ENCODE data around the gene ASMT.

ASMT gene, protein sequence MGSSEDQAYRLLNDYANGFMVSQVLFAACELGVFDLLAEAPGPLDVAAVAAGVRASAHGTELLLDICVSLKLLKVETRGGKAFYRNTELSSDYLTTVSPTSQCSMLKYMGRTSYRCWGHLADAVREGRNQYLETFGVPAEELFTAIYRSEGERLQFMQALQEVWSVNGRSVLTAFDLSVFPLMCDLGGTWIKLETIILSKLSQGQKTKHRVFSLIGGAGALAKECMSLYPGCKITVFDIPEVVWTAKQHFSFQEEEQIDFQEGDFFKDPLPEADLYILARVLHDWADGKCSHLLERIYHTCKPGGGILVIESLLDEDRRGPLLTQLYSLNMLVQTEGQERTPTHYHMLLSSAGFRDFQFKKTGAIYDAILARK

DNA sequence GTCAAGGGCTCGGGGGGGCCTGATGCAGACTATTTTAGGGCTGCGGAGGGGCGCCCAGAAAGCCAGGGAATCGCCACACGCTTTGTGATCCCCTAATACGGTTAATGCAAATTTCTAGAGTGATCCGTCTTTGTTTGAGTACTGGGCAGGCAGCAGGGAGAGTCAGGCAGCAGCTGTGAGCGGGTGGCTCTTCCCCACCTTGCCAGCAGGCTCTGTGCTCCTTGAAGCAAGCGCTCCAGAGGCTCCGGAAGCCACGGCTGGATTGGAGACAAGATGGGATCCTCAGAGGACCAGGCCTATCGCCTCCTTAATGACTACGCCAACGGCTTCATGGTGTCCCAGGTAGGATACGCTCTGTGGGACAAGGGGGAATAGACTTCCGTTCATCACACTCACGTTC, at the start of gene ASMT:
Gene ASMT (plus strand): TSS at position 133 of the 400 bp plus-strand sequence. CDS start 141 bp downstream, at position 274.
- TF ChIP-seq GATA2 (IDR thresholded peaks at IDR 0.05; ENCODE audit: low read depth, low read length) (no peak), GATA3 (IDR thresholded peaks at IDR 0.05; ENCODE audit: low read depth, low read length) (no peak)

DNA sequence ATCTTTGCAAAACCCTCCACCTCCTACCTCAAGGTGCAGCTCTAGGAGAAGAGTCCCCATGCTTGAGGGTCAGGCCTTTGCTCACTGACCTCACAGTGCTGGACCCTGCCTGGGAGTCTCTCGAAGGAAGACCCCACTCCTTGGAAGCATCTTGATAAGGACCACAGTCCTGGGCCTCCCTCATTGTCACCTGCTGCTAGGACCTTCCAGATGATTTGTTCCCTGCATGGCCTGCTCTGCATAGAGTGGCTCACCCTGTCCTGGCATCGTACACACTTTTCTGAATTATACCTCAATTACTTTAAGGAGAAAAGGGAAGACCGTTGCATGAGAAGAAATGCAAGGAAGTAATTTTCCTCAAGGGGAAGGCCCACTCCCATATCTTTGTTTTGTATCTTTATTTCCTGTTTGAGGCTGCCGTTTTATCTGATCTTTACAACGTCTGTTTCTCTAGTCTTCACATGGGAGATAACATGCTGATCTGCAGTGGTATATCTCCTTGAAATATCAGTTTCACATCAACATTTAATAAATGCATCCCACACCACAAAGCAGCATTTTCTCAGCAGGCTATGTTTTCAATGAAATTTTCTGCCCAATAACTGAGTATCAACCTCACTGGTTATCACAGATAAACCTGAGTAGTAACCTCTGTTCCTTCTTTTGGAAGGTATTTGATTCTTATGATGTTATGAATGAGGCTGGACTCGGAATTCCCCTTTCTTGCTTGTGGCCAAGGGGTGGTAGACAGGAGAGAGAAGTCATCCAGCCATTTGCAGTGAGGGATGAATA, 38.5 kb upstream of the ASMT start:
- TF ChIP-seq GATA2 (IDR thresholded peaks at IDR 0.05; ENCODE audit: low read depth, low read length): no peak
- no peak for TF ChIP-seq GATA3 (IDR thresholded peaks at IDR 0.05; ENCODE audit: low read depth, low read length)

DNA sequence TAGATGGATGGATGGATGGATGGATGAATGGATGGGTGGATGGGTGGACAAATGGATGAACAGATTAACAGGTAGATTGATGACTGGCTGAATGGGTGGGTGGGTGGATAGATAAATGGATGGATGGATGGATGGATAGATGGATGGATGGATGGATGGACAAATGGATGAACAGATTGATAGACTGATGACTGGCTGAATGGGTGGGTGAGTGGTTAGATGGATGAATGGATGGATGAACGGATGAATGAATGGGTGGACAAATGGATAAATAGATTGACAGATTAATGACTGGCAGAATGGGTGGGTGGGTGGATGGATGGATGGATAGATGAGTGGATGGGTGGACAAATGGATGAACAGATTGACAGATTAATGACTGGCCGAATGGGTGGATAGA, 37.0 kb upstream of the ASMT start:
- no peak for TF ChIP-seq GATA2 (IDR thresholded peaks at IDR 0.05; ENCODE audit: low read depth, low read length)

DNA sequence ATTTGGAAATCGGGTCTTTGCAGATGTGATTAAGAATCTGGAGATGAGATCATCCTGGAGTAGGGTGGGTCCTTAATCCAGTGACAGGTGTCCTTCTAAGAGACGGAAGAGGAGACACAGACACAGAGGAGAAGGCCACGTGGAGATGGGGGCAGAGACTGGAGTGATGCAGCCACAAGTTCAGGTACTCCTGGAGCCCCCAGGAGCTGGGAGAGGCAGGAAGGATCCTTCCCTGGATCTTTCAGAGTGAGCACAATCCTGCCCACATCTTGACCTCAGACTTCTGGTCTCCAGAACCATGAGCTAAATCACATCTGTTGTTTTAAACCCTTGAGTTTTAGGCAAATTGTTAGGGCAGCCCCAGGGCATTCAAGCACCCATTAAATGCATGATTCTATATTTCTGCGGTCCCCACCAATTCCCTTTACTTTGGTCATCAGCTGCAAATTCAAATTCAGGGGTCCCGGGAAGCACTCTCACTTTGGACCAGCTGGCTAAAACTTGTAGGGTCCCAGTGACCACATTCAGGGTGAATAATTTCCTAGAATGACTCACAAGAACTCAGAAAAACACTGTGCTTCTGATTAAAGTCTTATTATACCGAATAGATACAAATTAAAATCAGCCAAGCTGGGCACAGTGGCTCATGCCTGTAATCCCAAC, 36.2 kb upstream of the ASMT start:
- TF ChIP-seq GATA2 (IDR thresholded peaks at IDR 0.05; ENCODE audit: low read depth, low read length) (no peak), GATA3 (IDR thresholded peaks at IDR 0.05; ENCODE audit: low read depth, low read length) (no peak)

DNA sequence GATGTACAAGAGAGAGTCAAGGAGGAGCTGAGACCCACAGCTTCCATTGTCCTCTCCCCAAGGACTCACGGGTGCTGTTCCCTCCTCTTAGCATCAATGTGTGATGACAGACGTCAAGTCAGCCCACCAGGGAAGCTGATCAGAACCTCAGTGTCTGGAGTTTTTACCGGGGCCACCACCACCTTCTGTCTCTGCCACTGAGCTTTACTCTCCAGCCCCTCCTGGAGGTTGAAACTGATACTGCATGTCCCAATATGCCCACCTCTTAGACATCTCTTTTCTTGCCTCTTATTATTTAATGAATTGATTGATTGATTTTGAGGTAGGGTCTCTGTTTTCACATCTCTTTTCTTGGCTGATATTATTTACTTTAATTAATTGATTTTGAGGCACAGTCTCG, 33.7 kb upstream of the ASMT start:
- TF ChIP-seq GATA3 (IDR thresholded peaks at IDR 0.05; ENCODE audit: low read depth, low read length) (no peak), GATA2 (IDR thresholded peaks at IDR 0.05; ENCODE audit: low read depth, low read length) (no peak)

DNA sequence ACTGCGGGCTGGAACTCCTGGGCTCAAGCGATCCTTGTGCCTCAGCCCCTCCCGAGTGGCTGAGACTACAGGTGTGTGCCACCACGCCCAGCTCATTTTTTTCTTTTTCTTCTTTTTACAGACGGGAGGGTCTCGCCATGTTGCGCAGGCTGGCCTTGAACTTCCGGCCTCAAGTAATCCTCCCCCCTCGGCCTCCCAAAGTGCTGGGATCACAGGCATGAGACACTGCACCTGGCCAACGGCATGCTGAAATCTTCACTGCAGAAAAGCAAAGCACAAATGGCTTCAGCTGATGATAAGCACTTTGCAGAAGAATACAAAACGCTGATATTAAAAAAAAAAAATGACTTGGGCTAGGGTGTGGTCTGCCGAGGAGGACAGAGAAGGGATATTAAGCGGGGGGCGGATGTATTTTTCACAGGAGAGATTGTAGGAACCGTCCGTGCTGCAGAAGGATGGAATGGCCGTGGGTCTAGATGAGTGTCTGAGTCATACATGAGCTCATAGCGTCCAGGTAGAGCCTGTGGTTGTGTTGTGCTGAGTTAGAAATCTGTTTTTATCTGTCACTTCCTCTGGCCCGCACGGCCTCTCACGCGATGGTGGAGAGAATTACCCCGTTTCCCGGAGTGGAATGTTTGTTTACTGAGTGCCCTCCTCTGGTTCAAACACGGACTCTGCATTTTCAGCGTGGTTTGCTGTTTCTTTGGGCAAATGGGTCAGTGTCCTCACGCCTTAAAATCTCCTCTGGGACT, 32.0 kb upstream of the ASMT start:
- TF ChIP-seq GATA2 (IDR thresholded peaks at IDR 0.05; ENCODE audit: low read depth, low read length) (no peak), GATA3 (IDR thresholded peaks at IDR 0.05; ENCODE audit: low read depth, low read length) (no peak)

DNA sequence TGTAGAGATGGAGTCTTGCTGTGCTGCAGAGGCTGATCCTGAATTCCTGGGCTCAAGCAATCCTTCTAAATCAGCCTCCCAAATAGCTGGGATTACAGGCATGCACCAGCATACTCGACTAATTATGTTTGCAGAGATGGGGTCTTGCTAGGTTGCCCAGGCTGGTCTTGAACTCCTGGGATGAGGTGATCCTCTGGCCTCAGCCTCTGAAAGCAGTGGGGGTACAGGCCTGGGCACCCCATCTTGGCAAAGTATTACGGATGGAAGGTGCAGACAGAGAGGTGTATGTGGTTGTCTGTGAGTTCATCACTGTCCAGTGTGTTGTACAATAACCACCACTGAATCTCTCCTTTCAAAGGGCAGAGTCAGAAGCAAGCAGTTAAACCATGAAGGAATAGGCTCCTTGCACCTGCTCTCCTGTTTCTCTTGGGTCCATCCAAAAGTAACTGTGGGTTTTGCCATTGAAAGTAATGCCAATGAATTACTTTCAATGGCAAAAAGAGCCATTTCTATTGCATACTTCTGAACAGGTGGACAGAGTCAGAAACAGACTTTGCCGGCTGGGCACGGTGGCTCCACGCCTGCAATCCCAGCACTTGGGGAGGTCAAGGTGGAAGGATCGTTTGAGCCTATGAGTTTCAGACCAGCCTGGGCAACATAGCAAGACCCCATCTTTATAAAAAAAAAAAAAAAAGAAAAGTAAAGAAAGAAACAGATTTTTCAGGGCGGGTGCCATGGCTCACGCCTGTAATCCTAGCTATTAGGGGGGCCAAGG, 30.4 kb upstream of the ASMT start:
- TF ChIP-seq GATA2 (IDR thresholded peaks at IDR 0.05; ENCODE audit: low read depth, low read length): no peak
- TF ChIP-seq GATA3 (IDR thresholded peaks at IDR 0.05; ENCODE audit: low read depth, low read length): no peak

DNA sequence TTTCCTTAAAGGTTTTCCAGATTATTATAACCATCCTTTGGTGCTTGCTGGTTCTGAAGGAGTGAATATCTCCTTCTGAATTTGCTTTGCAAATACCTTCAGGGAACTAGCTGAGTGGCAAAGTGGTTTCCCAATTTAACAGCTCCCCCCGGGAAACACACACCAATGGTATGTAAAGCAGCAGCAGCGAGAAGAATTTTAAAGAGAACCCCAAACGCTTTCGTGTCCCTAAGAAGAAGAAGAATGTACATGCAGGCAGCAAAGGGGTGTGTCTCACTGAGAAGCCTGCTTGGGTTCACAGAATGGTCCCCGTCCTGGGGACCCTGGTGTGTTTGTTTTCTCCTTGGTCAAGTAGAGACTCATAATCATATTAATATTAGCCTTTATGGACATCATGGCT, 27.7 kb upstream of the ASMT start:
- TF ChIP-seq GATA2 (IDR thresholded peaks at IDR 0.05; ENCODE audit: low read depth, low read length): no peak
- no peak for TF ChIP-seq GATA3 (IDR thresholded peaks at IDR 0.05; ENCODE audit: low read depth, low read length)

DNA sequence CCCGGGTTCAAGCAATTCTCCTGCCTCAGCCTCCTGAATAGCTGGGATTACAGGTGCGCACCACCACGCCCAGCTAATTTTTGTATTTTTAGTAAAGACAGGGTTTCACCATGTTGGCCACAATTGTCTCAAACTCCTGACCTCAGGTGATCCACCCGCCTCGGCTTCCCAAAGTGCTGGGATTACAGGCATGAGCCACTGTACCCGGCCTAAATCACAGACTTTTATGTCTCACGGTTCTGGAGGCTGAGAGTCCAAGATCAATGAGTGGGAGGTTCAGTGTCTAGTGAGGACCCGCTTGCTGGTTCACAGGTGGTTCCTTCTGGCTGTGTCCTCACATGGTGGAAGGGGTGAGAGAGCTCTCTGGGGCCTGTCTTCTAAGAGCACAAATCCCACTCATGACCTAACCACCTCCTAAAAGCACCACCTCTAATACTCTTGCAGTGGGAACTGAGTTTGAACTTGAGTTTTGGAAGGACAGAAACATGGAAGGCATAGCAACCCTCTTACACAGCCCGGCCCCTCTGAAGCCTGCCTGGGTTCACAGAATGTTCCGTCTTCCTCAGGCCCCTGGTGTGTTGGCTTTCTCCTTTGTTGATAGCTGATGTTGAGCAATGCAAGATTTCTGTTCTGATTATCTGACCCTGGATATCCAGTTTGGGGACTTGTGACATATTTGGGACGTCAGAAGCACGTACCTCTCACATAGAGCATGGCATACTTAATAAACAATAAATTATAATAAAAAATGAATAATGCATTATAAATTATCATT, 25.3 kb upstream of the ASMT start:
- TF ChIP-seq GATA3 (IDR thresholded peaks at IDR 0.05; ENCODE audit: low read depth, low read length) (no peak), GATA2 (IDR thresholded peaks at IDR 0.05; ENCODE audit: low read depth, low read length) (no peak)

DNA sequence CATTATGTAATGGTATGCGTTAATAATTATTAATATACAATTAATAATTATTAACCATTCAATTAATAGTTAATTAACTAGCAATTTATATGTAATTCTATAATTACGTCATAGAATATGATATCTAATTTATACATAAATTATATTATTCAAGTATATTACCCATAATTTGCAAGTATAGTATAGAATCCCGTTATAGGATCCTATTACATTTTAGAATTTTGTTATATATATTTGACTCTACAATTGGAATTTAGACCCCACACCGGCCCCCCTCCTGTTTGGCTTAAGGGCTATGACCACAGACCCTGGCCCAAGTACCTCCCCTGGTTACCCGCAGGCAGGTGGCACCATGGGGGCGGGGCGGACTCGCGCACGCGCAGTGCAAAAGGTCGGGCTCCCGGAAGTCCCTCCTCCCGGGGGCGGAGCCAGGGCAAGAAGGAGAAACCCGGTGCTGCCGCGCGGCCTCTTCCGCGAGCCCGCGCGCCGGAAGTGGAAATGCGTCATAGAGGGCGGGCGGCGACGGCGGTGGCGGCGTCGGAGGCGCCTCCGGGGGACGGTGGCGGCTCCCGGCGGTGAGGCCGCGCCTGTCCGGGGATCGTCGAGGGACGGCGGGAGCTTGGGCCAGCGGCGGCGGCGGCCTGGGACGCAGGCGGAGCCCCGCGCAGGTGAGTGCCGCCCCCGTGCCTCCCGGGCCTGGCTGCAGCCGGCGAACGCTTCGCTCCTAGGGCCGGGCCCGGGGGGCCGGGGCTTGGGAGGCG, 23.6 kb upstream of the ASMT start, which contains the start of gene AKAP17A:
Gene AKAP17A (plus strand): TSS at position 503 of the 761 bp plus-strand sequence. CDS start 1,859 bp downstream, outside the sequence.
- no peak for TF ChIP-seq GATA2 (IDR thresholded peaks at IDR 0.05; ENCODE audit: low read depth, low read length)

DNA sequence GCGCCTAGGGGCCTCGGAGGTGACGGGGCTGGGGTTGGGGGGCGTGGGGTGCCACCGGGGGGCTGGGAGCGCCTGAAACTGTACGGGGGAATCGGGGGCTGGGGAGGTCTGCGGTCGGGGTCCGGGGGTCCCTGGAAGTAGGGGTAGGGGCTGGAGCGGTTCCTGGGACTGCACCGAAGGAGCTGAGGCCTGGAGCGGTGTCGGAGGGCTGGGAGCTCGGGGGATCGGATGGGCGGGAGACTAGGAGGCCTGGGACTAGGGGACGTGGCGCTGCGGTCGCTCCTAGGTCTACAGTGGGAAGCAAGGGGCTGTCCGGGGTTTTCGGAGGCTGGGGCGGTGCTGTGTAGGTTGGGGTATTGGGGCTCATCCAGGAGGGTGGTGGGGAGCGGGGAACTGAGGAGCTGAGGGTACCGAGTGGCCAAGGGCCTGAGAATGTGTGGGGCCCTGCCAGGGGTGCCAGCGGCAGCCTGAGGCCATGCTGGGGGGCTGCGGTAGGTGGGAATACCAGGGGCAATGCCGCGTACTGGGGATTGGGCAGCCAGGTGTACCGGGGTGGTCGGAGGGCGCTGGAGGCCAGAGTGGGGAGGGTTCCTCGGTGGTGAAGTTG, 22.9 kb upstream of the ASMT start:
- no peak for TF ChIP-seq GATA2 (IDR thresholded peaks at IDR 0.05; ENCODE audit: low read depth, low read length)

Measured in SH-SY5Y (cell line).